ENCODE results near the gene TMEM168.

Gene TMEM168

DNA sequence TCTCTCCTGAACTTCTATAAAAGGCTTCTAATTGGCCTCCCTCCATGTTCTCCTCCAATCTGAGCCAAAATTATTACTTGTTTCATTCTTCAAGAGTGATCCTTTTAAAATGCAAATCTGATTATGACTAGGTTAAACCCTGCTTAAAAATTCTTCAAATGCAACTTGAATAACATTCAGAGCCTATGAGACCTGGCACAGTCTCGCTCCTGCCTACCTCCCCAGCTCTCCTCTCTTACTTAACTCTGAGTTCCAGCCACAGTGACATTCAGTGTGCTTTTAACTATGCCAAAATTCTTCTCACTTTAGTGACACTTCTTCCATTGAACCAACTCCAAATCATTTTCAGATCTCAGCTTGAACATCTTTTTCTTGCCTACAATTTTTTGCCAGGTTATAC is 68.8 kb downstream of the TMEM168 start:
- no peak for DNase-seq (ENCODE audit: low read depth in 2 of 2)

DNA sequence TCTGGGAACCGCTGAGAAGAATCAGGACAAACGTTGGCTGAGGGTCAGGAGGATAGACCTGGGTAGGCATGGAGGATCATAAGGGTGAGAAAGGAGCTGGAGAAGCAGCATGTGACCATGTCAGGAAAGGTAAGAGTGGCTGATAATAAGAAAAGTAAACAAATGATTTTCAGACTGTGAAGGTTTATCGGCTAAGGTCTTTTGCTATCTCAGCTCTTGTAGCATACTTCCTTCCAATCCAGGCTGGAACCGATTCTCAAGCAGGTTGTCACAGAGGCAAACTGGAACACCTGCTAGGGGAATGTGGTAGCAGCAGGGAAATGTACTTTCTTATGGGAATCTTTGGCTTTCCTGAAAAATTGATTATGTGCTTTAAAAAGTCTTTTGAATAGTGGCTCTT is 74.7 kb downstream of the TMEM168 start:
- no peak for DNase-seq (ENCODE audit: low read depth in 2 of 2)

DNA sequence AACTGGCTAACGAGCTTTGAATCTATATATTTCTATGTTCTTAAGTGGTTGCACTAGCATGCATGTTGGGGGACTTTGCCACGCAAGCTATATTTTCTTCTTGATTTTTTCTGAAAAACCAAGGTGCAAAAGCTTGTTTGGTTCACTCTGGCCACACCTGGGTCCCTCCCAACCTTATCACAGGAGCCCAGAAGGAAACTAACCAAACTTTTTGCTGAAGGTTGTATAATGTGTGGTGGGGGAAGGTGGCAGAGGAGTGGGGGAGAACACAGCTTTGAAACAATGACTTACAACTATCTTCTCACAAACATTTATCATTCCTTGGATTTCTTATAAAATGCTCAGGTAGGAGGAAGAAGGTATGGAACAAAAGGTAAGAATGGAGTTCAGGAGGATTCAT is 75.3 kb downstream of the TMEM168 start:
- no peak for DNase-seq (ENCODE audit: low read depth in 2 of 2)
